HUDEP-2 (cell line): ENCODE measurements around the gene TEX29.

Experiments
- DNase-seq, 76 experiments: peaks; one replicate each; lab custom pipeline; 2025; ENCODE audit not compliant: unreplicated experiment in 76 of 76; lab: John Stamatoyannopoulos, UW

The TEX29 gene

GRCh38 chr13:111389621-111390521 is 69.4 kb downstream of the TEX29 start:
- DNase-seq: no peak

- DNase-seq: no peak
These were observed 70.3 kb downstream of the TEX29 start for GRCh38 chr13:111390522-111391270.

- DNase-seq: no peak
These were observed 72.0 kb downstream of the TEX29 start for GRCh38 chr13:111392486-111392885.

- no peak for DNase-seq
These were observed 72.9 kb downstream of the TEX29 start for GRCh38 chr13:111393221-111393790.
